ENCODE data around the gene CLPSL2.

- TF ChIP-seq POLR2AphosphoS5 (IDR thresholded peaks at IDR 0.05; ENCODE audit: low read depth, low read length) = no peak
- TF ChIP-seq TAF1 (IDR thresholded peaks at IDR 0.05; ENCODE audit: borderline replicate concordance, low read depth, low read length) = no peak
Observed at GRCh38 chr6:35775031-35775430, 1.4 kb upstream of the CLPSL2 start.

All from GM12892 (cell line).